SIG-M5 (cell line): Measurements from ENCODE around the gene GFPT2.
"Not testable (repeated sequence)": the region's sequence is repeated elsewhere in the genome, so short reads cannot be mapped to it uniquely, and the experiment has no call there.

Experiments
- DNase-seq: peaks from one replicate; lab custom pipeline; 2025; lab: John Stamatoyannopoulos, UW

Gene GFPT2

GRCh38 chr5:180304431-180305375 lies 48.4 kb downstream of the GFPT2 start:
- DNase-seq, result no peak

GRCh38 chr5:180304016-180304292 lies 49.2 kb downstream of the GFPT2 start:
- DNase-seq, result no peak

GRCh38 chr5:180303226-180304015 lies 49.7 kb downstream of the GFPT2 start:
- no peak for DNase-seq

GRCh38 chr5:180302256-180302655 lies 50.9 kb downstream of the GFPT2 start:
- DNase-seq, result no peak

GRCh38 chr5:180301253-180301652 lies 51.9 kb downstream of the GFPT2 start:
- no peak for DNase-seq

- no peak for DNase-seq
Measured at GRCh38 chr5:180299526-180299925, 53.6 kb downstream of the GFPT2 start.

- DNase-seq, result not testable (repeated sequence)
Measured at GRCh38 chr5:180299014-180299413, 54.1 kb downstream of the GFPT2 start.

GRCh38 chr5:180297587-180298282 lies 55.4 kb downstream of the GFPT2 start:
- DNase-seq, result no peak

- no peak for DNase-seq
Measured at GRCh38 chr5:180296771-180297170, 56.4 kb downstream of the GFPT2 start.

GRCh38 chr5:180294913-180295555 lies 58.1 kb downstream of the GFPT2 start:
- DNase-seq, result no peak

- no peak for DNase-seq
Measured at GRCh38 chr5:180294411-180294810, 58.7 kb downstream of the GFPT2 start.

GRCh38 chr5:180291943-180292831 lies 60.9 kb downstream of the GFPT2 start, which contains the start of gene MAPK9:
Gene MAPK9 (minus strand): TSS chr5:180292083. CDS start chr5:180280561, 11,522 bp downstream.
- no peak for DNase-seq

- DNase-seq, result no peak
Measured at GRCh38 chr5:180291234-180291940, 61.7 kb downstream of the GFPT2 start.

GRCh38 chr5:180290568-180291233 lies 62.4 kb downstream of the GFPT2 start:
- DNase-seq, result no peak

GRCh38 chr5:180289966-180290365 lies 63.2 kb downstream of the GFPT2 start:
- DNase-seq, result no peak

GRCh38 chr5:180289433-180289832 lies 63.7 kb downstream of the GFPT2 start:
- DNase-seq, result no peak

- DNase-seq, result no peak
Measured at GRCh38 chr5:180287868-180288267, 65.3 kb downstream of the GFPT2 start.

GRCh38 chr5:180287404-180287803 lies 65.7 kb downstream of the GFPT2 start:
- no peak for DNase-seq

- DNase-seq, result no peak
Measured at GRCh38 chr5:180284149-180284548, 69.0 kb downstream of the GFPT2 start.
